Measurements from ENCODE around the gene ARL6IP4.
A peak's percentile ranks its signal among the peaks of the same experiment; 100 is the strongest.
"Not testable (repeated sequence)": the region's sequence is repeated elsewhere in the genome, so short reads cannot be mapped to it uniquely, and the experiment has no call there.

ARL6IP4 gene

DNA sequence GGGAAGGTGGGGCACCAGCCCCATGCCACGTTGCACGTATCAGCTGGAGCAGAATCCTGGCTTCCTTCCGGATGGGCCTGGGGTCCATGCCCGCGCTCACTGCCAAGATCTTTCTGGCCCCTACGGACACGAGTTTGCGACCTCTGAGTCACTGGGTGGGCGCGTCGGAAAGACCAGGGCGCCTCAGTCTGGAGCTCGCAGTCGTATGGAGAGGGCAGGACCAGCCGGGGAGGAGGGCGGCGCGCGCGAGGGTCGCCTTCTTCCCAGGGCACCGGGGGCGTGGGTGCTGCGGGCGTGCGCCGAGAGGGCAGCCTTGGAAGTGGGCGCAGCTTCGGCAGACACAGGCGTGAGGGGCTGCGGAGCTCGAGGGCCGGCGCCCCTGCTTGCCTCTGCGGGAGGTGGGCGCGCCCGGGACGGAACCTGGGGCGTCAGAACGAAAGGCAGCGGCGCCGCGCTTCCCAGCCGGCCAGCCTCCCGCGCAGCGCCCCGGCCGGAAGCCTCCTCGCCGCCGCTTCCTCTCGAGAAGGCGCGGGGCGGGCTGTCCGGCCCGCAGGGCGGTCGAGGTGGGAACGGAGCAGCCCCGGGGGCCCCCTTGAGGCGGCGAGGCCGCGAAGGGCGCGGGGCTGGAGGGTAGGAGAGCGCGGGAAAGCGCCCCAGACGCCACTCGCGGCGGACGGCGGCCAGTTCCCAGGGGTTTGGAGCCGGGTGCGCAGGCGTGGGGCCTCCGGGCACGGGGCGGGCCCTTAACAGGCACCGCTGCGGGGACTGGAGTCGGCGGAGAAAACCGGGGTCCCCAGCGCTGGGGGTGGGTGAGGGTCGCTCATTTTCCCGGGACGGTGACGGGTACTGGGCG, at the start of gene ARL6IP4:
Gene ARL6IP4, plus strand, starts transcription at position 499 of the 853 bp plus-strand sequence. CDS start 459 bp downstream, outside the sequence.
- peak in 1 of 2 experiments; percentile 36 for DNase-seq

DNA sequence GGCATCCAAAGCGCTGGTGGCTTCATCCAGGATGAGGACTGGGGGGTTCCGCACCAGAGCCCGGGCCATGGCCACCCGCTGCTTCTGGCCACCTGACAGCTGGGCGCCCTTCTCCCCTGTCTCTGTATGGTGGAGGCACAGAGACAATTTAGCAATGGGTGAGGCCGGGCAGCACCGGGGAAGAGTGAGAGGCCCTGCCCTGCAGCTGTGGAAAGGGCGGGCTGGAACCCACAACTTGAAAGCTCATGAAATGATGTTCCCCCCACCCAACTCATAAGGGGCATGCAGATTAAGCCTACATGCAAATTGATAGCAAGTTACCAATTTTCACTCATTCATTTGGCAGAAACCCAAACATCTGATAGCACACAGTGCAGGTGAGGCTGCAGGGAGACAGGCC, 48.3 kb upstream of the ARL6IP4 start:
- DNase-seq = no peak

DNA sequence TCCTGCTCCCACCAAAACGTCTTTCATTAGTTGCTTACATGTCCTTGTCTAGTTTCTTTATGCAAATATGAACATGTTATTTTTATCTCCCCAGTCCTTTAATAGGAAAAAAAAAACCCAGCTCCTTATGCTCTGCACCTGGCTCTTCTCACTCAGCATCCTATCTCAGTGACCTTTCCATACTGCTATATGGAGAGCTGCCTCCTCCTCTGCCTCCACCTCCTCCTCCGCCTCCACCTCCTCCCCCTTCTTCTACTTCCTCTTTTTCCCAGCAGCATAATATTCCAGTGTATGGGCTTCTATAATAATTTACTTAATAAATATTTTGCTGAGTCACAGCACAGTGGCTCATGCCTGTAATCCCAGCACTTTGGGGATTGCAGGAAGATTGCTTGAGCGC, 45.8 kb upstream of the ARL6IP4 start:
- DNase-seq = no peak

DNA sequence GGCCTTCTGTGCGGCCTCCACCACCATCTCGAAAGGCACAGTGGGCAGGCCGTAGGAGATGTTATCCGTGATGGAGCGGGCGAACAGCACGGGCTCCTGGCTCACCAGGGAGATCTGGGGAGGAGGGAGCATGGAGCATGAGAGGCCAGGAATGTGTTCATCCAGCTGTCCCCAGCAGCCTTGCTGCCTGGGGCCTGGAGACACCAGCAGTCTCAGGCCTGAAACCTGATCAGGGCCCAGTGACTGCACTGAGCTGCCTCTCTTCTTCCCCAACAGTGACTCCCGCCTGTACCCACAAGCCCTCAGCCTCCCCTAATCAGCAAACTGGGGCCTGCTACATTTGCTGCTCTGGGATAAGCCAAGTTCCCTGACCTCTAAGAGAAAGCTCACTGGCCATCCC, 45.2 kb upstream of the ARL6IP4 start:
- no peak for DNase-seq

DNA sequence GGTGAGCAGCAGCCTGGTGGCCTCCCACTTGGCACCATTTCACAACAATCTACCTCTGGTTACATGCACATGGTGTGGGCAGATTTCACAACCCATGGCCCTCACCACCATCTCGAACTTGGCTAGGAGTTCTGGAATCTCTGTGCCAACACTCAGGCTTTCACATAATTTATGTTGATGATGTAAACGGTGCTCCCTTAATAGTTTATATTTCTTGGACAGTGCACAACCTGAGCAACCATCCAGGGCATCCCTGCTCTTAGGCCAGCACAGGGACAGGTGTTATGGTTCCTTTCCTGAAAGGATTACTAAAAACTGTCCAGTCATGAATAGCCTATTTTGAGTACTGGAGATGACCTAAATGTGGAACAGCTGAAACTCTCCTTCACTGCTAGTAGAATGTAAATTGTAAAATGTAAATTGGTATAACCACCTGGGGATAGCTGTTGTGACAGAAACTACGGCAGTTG, 42.8 kb upstream of the ARL6IP4 start:
- no peak for DNase-seq

DNA sequence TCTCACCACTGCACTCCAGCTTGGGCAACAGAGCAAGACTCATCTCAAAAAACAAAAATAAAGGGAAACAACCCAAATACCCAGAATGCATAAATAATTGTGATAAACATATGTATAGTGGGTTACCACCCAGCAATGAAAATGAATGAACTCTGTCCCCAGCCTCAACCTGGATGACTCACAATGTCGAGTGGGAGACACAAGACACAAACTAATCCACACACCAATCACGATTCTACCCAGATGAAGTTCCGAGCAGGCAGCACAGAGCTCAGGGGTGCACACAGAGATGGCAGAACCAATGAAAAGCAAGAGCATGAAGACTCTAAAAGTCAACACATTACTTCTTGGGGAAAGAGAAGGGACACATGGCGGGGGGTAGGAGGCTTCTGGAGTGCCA, 41.4 kb upstream of the ARL6IP4 start:
- no peak for DNase-seq

DNA sequence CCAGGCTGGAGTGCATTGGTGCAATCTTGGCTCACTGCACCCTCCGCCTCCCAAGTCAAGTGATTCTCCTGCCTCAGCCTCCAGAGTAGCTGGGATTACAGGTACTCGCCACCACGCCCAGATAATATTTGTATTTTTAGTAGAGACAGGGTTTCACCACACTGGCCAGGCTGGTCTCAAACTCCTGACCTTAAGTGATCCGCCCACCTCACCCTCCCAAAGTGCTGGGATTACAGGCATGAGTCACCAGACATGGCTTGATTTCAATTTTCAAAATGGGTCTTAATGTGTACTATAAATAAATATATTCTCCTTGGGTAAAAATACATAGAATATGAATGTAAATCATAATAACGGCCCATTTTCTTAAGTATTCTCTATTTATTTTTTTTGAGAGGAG, 39.1 kb upstream of the ARL6IP4 start:
- not testable (repeated sequence) for DNase-seq

DNA sequence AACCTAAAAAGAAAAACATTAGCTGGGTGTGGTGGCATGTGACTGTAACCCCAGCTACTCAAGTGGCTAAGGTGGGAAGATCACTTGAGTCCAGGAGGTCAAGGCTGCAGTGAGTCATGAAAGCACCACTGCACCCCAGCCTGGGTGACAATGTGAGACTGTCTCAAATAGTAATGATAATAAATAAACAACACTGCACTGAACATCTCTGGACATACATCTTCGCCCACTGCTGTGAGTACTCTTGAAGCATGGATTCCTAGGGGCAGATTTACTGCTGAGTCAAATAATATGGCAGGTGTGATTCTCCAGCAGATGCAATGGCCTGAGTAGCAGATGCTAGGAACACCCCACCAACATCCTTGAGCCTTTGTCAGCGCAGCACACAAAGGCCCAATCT, 37.8 kb upstream of the ARL6IP4 start:
- DNase-seq = no peak

DNA sequence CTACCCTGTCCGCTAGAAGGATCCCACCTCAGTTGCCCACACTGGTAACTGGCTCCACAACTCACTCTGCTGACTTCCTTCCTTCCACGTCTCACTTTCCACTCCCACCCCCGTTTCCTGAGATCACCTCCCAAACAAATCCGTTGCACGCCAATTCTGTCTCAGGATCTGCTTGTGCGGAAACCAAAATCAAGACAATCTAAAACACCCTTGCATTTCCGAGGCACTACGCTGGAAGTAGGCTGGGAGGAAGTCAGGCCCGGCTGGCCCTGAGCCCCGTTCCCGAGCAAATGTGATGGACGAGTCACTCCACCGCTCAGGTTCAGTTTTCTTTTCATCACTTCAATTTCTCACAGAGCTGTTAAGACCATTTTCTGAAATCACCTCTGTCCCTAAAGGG, 37.3 kb upstream of the ARL6IP4 start:
- DNase-seq = no peak

DNA sequence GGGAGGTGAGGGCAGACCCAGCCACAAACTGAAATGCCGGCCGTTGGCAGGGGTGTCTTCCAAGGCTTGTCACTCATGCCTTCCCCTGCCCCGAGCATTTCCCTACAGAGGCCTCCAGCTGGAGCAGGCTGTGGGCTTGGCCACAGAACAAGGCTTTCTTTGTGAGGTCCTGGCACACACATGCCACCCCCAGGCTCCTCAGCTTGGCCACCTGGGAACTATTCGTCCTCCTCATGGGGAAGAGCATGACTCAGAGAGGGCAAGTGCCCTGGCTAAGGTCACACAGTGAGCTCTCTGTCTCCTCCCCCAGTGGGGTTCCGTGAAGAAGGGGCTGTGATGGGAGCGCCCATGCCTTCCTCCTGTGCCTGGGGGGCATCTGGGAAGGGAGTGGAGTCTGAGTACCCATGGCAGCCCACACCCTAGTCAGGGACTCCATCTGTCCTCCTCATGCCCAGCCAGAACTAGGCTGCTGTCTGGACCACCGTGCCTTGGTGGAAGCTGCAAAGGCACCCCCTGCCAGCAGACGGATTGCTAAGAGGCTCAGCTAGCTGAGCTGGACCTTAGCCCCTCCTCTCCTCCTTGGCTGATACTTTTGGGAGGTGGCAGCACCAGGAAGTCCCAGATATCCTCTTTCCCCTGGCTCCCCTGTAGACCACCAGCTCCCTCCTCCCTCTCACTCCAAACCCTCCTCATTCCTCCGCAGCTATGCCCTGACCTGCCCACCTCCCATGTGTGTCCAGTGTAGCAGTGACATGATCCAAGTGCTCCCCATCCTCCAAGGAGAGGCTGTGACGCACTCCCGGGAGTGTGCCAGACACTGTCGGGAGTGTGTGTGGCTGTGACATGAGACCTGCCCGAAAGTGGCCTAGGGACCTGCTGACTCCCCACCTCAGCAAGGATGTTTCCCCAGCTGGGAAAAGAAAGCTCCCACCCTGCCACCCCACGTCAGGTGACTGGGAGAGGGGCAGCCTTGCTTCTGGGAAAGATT, 35.6 kb upstream of the ARL6IP4 start:
- DNase-seq = peak in 1 of 2 experiments; percentile 28

DNA sequence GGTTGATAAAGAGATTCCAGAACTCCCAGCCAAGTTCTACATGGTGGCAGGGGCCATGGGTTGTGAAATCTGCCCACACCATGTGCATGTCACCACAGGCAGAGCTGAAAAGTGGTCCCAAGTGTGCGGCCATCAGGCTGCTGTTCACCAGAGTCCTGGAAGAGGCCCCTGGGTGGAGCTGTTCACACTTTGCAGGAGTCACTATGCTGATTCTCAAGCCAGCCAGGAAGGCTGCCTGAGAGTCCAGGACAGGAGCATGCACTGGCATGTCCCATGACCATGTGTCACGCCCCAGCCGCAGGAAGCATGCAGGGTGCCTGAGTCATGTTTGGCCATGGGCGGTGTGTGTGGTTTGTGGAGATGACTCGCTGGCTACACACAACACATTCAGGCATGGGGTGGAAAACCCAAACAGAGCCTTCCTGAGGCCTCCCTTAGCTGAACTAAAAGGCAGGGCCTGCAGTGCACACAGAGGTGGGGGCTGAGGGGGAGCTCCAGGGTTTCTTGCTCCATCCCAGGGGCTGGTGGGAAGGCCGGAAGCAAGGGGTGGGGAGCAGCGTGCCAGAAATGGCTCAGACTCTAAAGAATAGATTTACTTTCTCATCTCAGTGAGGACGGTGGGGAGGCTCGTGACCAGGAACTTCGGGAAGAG, 33.7 kb upstream of the ARL6IP4 start:
- DNase-seq = peak; percentile 57 to 78

DNA sequence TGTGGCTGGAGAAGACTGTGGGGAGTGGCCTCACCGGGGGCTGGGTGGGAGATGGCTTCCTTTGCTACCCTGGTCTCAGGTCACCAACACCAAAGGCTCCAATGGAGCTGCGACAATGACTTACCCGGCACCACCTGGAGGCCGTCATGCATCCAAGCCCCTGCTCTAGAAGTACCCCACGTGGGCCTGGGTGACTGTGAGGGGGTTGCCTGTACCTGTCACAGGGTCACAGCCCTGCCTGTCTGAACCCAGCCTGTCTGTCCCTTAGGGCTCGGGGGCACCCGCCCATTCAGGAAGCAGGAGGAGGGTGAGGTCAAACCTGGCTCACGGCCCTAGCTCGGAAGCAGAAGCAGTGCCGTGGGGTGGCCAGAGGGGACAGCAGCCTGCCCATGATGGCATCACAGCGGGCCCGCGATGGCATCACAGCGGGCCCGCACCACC, 33.1 kb upstream of the ARL6IP4 start:
- DNase-seq = no peak

DNA sequence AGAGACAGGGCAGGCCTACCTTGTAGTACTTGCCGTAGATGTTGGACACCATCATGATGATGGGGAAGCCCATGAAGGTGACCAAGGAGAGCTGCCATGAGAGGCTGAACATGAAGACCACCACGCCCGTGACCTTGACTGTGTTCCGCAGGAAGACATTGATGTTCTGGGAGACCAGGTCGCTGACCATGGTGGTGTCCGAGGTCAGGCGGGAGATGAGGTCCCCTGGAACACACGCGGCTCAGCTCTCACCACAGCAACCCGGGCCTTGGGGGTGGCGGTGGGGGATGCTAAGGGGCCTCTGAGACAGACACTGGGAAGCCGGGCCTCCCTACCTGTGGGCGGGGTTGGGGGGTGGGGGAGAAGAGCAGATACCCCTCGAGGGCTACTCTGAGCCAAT, 31.9 kb upstream of the ARL6IP4 start:
- DNase-seq = no peak

DNA sequence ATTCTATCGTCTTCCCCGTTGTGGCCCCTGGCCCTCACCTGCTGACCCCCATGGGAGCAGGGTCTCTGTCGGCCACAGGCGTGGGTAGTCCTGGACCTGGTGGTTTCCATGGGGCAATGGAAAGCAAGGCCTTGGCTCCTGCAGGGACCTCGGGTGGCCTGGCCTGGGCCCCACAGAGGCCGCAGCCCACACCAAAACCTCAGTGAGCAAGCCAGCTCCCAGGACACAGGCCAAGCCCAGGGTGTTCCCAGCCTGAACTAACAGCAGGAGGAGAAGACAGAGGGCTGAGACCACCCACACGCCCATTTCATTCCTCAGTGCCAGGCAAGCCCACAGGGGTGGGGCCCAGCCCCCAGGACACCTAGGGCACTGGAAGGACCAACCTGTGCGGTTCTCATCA, 31.1 kb upstream of the ARL6IP4 start:
- no peak for DNase-seq

DNA sequence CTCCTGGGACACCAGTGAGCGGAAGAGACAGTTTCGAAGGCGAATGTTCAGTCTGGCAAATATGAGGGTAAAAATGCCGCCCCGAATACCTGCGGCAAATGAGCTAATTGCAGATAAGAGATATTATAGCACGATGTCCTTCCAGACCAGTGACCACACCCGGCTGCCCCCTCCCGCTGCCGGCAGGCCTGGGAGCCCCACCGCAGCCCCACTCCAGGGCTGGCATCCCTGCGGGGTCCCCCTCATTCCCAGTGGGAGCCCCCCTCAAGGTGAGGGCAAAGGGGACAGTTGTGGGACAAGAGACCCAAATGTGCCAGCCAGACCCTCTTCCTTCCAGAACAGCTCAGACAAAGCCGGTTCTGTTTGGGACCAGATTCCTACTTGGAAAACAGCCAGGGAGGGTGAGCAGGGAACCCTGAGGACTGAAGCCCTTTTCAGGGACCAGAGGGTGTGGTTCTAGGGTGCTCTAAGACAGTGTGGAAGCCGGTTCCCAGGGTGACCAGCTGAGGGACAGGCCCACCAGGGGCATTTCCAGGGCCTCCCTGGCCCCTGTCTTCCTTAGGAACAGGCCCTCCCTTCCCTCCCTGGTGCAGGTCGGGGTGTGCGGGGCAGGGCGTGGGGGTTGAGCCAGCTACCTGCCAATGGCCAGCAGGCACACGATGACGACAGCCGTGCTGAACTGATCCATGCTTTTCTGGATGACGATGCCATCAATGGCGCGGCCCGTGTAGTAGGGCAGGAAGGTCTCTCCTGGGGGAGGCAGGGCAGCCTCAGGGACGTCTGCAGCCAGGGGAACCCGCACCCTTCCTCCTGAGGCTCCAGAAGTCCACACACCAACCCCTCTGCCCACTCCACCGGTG, 30.4 kb upstream of the ARL6IP4 start:
- DNase-seq = no peak

DNA sequence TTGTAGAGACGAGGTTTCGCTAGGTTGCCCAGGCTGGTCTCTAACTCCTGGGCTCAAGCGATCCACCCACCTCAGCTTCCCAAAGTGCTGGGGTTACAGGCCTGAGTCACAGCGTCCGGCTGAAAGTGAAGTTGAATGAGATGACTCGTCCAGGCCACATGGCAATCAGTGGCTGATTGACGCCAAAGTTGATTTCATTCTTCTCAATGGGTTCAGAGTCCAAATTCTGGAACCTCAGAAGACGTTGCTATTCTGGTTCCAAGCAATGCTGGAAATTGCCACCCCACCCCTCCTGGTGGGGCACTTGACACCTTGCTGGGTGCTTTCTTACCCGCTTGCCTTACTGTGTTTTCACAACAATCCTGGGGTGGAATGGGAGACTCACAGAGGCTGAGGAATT, 29.1 kb upstream of the ARL6IP4 start:
- no peak for DNase-seq

DNA sequence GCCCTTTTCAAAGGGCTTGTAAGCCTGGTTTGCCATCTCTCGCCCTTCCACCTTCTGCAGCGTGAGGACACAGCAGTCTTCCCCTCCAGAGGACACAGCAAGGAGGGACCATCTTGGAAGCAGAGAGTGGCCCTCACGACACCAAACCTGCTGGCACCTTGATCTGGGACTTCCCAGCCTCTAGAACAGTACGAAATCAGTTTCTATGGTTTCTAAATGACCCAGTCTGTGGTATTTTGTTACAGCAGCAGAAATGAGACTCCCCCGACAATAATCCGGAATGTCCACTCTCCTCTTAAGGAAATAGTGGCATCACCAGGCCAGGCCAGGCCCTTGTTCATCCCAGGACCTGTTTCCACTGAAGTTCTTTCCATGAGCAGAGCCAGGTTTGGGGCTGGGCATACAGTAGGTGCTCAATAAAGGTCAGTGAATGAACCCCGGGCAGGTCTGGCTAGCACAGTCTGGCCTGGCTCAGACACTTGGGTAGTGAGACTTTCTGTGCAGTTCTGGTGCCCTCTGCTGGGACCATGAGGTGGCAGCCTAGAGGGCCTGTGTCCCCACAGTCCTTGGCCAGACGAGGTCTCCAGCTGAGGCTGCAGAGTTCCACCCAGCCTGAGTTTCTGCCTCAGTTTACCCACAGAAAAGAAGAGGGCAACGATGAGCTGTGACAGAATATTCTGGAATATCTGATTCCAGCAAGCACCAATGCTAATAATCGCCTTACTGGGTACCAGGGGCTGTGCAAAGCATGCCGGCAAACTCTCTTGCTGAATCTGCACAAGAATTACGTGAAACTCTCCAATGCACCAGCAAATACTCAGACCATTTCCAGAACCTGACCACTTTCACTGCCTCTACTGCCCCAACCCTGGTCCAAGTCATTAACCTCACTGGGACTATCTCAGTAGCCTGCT, 28.2 kb upstream of the ARL6IP4 start:
- peak in 1 of 2 experiments; percentile 52 for DNase-seq

DNA sequence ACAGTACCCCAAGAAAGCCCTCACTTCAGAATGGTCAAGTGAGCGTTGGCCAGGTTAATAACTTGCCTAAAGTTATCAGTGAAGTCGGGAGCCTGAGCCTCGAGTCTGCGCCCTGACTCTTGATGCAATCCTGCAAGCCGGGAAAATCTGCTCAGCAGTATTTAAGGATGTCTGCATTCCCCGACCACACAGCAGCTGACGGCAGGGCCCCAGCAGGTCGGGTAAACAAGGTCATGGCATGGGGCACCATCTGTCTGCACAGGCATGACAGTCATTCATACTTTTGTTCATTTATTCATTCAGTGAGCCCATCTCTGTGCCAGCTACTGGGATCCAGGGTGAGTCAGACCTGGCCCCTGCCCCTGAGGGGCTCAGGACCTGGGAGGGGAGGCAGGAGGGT, 25.3 kb upstream of the ARL6IP4 start:
- DNase-seq = no peak

DNA sequence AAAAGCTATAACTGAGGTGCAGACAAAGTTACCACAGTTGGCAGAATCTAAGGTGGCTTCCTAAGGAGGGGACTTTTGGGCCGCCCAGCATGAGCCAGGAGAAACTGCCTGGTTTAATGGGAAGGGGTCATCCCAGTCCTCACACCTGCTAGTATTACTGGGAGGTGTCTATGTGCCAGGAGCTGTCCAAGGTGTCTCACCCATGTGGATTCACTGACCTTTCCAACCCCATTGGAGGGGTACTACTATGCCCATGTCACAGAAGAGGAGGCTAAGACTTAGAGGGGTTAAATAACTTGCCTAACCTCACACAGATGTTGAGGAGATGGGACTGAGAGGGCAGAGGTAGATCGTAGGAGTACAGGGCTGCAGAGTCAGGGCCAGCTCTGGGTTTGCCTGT, 24.4 kb upstream of the ARL6IP4 start:
- no peak for DNase-seq

DNA sequence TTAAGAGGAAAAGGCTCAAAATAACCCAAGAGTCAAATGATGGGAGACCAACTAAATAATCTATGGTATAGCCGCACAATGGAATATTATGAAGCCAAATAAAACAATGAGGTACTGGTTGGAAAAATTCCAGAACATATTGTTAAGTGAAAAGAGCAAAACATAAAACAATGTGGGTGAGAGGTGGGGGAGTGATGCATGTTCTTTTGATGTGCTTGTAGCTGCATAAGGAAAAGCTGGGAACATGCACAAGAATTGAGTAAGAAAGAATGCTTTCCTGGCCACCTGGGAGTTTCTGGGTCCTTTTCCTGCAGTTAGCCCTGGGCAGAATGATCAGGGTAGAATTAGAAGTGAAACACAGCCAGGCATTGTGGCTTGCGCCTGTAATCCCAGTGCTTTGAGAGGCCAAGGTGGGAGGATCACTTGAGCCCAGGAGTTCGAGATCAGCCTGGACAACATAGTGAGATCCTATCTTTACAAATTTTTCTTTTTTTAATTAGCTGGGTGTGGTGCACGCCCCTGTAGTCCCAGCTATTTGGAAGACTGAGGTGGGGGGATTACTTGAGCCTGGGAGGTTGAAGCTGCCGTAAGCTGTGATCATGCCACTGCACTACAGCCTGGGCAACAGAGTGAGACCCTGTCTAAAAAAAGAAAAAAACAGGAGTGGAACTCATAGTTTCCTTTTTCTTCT, 22.1 kb upstream of the ARL6IP4 start:
- DNase-seq = no peak

All from SW 1271 (cell line).